ENCODE measurements around the gene PYM1. TPM values are rescaled to one million over a fixed set of nuclear protein-coding genes. Genes with fewer than 3 reads are reported as not detected.

PYM1 gene
- total RNA-seq, 1 experiment from 2014 or later = 58.9 TPM

DNA sequence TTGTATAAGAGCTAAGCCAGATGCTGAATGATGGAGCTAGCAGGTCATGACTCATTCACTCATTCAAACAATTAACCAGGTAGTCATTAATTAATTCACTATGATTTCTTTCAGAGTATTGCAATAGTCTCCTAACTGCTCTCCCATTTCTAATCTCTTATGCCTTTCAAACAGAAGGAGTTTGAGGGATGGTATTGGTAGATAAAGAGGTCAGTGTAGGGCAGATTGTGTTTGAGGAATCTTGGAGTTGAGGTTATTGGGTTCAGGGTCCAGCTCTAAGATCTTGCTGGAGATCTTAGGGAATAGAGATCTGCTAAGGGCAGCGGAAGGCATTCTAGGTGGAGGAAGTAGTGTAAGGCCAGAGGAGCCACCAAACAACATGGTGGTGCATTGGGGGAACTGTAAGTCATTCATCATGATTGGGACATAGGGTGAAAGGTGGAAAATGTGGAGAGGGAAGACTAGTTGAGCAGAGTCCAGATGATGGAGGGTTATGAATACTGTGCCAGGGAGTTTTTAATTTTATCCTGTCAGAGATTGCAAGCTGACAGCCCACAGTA, 15.0 kb upstream of the PYM1 start:
- Histone ChIP-seq H3K14ac (ENCODE audit: insufficient read depth, low read length) (no peak overlapping the region), H3T11ph (ENCODE audit: low read length) (no peak overlapping the region), H3K23ac (ENCODE audit: insufficient read length, low read depth, low read length) (no peak overlapping the region), H4K91ac (ENCODE audit: insufficient read length, low read depth, low read length) (no peak overlapping the region), H2BK12ac (ENCODE audit: insufficient read length, low read depth, low read length) (no peak overlapping the region), H3K79me1 (ENCODE audit: insufficient read depth, low read depth, low read length, poor library complexity, severe bottlenecking) (no peaks in the 10 kb centered on the region), H4K8ac (replicated peaks; ENCODE audit: insufficient read length, low read depth, low read length) (no peak overlapping the region), H2BK5ac (ENCODE audit: insufficient read length, low read length) (no peak overlapping the region), H3K9me3 (ENCODE audit: control insufficient read depth, low read depth, low read length) (no peaks in the 10 kb centered on the region), H3K27ac (ENCODE audit: insufficient read length, low read depth, low read length) (no peak overlapping the region), H3K79me2 (ENCODE audit: insufficient read depth, low read length) (no peaks in the 10 kb centered on the region), H4K5ac (ENCODE audit: insufficient read length, low read depth, low read length) (no peak overlapping the region), H2AK5ac (ENCODE audit: insufficient read length, low read length) (no peak overlapping the region), H2AFZ (ENCODE audit: low read length) (no peak overlapping the region), H3K4me1 (ENCODE audit: insufficient read depth, low read length) (no peaks in the 10 kb centered on the region; the same call in 1 of the 2 replicates), H3K56ac (ENCODE audit: insufficient read length, low read depth, low read length) (no peak overlapping the region), H3K4me2 (ENCODE audit: insufficient read depth, insufficient read length, low read length) (no peak overlapping the region), H3K18ac (ENCODE audit: insufficient read length, low read depth, low read length) (no peak overlapping the region), H2BK15ac (ENCODE audit: low read depth, low read length) (no peak overlapping the region), H3K23me2 (ENCODE audit: insufficient read length, low read depth, low read length, poor library complexity, severe bottlenecking) (no peaks in the 10 kb centered on the region), H3K9ac (ENCODE audit: extremely low read depth, insufficient read length, low read length) (no peak overlapping the region), H4K20me1 (ENCODE audit: control insufficient read depth, insufficient read depth, insufficient read length) (no peaks in the 10 kb centered on the region), H2BK20ac (ENCODE audit: low read depth, low read length, poor library complexity, severe bottlenecking) (no peak overlapping the region), H2BK120ac (ENCODE audit: low read depth, low read length, poor library complexity, severe bottlenecking) (no peak overlapping the region), H3K4ac (ENCODE audit: low read depth, low read length) (no peak overlapping the region), H3K27me3 (ENCODE audit: insufficient read depth, low read length) (no peaks in the 10 kb centered on the region)
- Mint-ChIP-seq H3K36me3 (ENCODE audit: insufficient read depth in 1 of 3, low read depth in 3 of 3) (peaks cover 0 to 4% (median 0%) of the 10 kb centered on the region in 3 experiments; a peak in 2 of 7 replicates), H3K4me1 (peaks cover 10 to 12% of the 10 kb centered on the region in 2 experiments), H3K27ac (no peak overlapping the region), H3K27me3 (ENCODE audit: low read depth) (no peaks in the 10 kb centered on the region; the same call in 1 of the 2 replicates), H3K9me3 (no peaks in the 10 kb centered on the region), H3K4me3 (no peak overlapping the region)
- DNase-seq = no peak
- no CpG with 5 or more reads among the region's 1 CpG for WGBS (ENCODE audit: extremely low coverage, insufficient read length, low lambda C conversion rate)
- no peak for TF ChIP-seq CTCF (conservative IDR thresholded peaks at IDR 0.05)
